Measurements from ENCODE around the gene PMPCA.

Gene PMPCA

DNA sequence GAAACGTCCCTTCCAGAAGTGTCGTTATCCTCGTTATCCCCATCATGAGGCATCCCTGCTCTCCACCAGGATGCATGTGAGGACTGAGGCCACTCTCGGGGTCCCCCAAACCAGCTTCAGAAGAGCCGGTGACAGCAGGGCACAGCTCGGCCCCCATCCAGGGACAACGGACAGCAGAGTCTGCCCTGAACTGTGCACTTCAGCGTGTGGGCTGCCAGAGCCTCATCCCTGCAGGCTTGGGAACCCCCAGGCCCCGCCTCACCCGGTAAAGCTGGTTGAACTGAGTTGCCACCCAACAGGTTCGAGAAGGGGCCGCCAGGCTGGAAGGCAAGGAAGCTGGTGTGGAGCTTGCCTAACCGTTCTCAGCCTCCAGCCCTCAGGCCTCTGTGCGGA lies 36.3 kb upstream of the PMPCA start:
- no peak for DNase-seq

DNA sequence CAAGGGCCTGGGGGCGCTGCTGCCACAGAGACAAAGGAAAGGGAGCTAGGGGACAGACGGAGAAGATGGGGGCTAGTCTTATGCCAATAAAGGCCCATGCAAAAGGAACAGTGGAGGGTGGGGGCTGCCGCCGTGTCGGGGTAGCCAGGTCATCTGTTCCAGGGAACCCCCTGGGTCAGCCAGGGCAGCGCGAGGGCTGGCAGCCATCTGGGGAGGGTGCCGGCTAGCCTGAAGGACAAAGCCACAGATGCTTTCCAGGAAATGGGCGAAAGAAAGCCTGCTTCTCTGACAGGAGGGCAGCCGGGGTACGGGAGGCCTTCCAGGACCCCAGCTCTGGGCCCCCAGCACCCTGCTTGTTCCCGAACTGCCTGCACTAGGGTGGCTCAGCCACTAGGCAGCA lies 35.4 kb upstream of the PMPCA start:
- DNase-seq = no peak

DNA sequence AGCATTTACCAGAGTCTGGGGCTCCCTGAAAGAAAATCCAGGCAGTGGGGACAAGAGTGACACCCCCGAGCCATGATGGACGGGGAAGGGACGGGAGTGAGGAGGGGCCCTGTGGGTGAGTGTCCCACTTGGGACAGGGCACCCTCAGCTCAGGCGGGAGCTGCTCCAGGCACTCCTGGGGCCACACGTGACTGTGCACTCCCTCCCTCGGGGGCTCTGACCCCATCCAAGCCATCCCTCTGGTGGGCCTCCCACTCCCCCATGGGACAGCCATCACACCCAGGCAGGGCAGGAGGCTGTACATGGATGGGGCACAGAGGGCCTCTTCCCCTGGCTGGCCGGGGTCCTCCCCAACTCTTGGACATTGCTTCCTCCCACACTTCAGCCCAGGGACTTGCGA lies 34.0 kb upstream of the PMPCA start:
- no peak for DNase-seq

DNA sequence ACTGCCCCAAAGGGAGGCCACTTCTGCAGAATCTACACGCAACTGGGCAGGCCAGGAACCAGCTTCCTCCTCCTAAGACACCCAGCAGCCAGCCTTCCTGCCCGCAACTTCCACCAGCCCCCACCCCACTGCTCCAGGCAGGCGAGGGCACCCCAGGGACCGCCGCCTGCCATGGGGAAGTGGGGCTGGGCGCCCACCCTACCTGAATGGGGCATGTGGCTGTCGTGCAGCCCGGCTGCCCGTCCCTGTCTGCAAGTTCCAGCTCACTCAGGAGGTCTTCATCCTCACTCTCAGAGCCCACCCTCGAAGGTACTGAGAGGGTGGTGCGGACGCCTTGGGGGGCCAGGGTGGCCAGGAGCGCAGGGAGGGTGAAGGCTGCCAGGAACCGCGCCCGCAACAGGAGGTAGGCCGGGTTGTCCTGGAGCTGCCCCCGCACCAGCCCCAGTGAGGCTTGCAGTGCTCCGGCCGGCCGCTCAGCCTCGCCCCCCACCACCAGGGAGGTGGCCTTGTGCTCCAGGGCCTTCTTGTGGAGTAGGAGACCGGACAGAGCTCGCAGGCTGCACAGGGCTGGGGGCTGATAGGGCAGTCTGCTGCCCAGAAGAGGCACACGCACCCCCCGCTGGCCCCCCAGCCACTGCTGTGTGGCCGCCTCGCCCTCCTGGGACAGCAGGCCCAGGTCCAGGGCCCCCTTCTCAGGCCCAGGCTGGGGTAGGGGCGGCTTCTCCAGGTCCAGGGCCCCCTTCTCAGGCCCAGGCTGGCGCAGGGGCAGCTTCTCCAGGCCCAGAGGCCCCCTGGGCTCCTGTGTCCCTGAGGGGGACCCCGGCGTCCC lies 32.9 kb upstream of the PMPCA start:
- no peak for DNase-seq

DNA sequence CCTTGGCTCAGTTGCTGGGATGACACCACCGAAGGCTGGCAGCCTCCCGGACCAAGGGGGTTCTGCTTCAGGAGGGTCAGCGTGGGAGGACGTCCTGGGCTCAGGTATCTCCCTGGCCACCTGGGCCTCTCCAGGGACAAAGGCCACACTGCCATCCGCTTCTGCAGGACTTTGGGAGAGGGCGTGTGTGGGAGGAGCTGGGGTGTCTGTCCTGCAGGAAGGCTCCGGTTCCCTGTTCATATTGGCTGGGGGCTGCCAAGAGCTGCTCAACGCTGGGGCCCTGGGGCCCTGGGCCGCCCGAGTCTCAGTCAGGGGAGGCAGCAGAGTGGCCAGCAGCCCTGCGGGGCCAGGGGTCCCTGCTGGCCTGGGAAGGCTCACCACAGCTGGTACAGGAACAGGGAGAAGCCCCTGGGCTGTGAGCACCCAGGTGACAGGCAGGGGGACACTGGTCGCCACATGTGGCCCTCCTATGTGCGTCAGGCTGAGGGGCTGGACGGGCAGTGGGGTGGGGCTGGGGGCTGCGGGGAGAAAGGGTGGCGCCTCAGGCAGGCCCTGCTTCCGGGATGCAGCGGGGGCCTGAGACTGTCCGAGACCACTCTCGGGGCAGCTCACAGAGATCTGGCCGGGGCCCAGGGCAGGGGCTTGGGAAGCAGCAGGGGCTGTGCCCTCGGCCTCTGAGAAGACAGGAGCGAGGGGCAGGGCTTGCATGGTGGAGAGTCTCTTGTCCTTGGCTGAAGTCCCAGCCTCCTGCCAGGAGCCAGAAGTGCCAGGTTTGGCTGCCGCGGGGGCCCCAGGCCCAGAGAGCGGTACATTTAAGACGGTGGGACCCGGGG lies 32.1 kb upstream of the PMPCA start:
- no peak for DNase-seq

DNA sequence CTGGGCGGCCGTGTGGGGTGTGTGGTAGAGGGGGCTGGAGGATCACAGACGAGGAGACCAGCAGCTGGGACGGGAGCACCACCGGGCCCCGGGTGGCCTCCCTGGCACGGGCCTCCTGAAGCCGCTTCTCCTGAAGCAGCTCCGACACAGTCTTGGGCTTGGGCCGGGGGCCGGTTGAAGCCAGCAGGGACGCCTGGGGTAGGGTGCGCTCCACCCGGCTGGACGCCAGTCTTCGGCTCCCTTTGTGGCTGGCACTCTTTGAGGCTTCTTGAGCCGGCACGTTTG lies 31.5 kb upstream of the PMPCA start:
- no peak for DNase-seq

DNA sequence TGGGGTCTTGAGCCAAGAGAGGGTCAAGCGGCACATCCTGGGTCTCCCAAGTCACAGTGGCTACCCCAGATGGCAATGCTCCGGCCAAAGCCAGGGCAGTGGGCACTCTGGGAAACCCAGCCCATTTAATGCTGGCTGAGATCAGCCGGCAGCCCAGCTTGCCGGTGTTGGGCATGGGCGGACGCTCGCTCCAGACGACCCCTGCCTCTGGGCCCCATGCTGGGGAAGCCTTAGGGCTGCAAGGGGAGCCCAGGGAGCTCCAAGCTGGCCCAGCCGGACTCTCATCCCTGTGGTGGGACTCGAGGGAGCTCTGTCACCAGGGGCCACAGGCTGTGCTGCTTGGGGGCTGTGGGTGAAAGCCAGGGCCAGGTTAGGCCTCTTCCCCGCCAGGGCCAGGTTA lies 31.1 kb upstream of the PMPCA start:
- no peak for DNase-seq

DNA sequence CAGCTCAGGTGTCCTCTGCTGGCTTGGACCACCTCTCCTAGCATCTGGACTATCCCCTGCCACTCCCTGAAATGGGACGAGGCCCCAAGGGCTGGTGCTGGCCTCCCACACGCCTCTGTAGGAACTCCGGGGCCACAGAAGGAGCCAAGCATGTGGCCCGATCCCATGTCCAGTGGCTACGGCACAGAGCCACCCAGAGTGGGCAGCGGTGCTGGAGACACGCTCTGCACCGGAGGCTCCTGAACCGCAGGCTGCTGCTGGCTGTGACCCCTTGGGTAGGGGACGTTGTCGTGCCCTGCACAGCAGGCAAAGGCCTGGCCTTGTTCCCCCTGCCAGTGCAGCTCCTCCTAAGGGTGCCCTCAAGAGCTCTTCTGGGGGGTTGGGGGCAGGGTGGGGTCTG lies 30.6 kb upstream of the PMPCA start:
- DNase-seq = no peak

DNA sequence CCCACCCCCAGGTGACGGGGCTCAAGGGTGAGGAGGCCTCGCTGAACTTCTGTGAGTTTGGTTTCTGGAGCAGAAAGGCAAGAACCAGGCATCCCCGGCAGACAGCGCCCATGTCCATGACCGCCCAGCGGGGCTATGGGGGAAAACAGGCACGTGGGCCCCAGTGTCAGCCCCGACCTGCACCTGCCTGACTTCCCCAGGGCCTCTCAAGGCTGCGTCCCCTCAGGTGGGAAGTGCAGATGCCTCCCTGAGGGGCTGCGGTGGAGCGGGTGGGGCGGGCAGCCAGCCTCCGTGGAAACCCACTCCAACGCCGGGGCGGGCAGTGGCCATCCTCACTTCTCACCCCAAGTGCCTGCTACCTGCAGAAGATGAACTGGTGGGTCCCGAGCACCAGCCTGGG lies 30.1 kb upstream of the PMPCA start:
- no peak for DNase-seq

DNA sequence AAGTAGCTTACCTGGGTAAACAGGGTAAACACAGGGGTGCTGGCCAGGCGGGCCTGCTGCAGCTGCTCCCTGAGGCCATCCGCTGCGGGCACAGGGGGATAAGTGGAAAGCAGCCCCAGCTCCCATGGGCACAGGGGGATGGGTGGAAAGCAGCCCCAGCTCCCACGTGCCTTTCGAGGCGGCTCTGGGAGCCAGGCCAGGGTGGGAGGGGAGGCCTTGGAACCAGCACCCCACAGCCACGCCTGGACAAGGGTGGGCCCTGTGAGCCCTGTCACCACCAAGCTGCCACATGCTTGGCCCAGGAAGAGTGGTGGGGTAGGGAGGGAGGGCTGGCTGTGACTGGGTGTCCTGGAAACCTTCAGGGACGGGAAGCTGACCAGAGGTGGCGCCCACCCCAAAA lies 29.1 kb upstream of the PMPCA start:
- DNase-seq = no peak

DNA sequence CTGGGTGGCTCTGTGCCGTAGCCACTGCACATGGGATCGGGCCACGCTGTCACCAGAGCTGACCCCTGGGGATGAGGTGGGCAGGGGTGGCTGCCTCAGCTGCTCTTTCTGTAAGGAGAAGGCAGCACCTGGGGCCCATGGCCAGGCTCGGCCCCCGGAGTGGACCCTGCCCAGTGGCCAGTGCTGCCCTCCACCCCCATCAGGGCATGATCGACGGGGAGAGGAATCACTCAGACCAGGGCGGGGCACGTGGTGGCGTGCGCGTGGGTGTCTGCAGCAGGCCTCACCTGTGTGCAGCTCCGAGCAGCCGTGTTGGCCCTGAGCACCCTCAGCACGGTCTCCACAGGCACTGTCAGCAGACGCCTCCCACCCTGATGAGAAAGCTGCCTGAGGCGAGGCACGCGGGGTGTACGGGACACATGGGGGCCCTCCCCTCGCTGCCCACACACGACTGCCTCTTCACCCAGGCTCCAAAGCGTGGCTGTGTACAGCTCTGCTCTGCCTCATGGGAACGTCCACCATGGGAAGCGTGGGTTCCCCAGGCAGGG lies 28.4 kb upstream of the PMPCA start:
- DNase-seq = no peak

DNA sequence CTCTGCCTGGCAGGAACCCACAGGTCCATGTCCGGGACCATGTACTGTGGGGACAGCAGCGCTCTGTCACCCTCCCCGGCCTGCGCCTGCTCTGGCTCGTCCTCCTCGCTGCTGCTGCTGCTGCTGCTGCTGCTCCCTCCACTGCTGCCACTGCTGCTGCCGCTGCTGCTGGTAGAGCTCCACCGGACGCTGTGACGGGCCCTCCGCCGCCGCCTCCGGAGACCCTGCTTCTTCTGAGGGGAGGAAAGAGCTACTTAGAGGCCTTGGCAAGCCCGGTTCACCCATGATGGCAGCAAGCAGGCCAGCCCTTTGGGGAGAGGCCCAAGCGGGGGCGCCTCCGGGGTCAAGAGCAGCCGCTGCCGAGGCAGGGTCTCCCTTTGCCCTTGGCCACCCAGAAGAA lies 27.0 kb upstream of the PMPCA start:
- DNase-seq = no peak

DNA sequence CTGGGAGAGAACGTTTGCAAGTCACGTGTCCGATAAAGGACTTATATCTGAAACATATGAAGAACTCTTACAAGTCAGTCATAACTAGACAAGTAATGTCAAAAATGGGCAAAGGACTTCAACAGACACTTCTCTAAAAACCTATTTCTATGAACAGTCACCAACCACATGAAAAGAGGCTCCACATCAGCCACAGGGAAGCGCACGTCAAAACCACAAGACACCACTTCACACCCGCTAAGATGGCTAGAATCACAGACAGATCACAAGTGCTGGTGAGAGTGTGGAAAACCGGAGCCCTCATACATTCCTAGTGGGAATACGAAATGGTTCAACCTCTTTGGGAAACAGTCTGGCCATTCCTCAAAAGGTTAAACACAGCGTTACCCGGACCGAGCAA lies 25.4 kb upstream of the PMPCA start:
- DNase-seq = no peak

DNA sequence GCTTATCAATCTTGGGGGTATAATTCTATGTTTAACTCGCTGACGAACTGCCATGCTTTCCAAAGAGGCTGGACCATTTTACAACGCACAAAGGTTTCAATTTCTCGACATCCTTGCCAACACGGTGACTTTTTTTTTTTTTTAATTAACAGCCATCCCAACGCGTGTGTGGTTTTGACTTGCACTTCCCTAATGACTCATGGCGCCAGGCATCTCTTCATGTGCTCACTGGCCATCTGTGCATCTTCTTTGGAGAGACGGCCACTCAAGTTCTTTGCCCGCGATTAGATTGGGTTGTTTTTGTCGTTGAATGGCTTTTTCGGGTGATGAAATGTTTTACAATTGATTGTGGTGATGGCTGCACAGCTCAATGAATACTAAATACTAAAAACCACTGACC lies 24.4 kb upstream of the PMPCA start:
- no peak for DNase-seq

DNA sequence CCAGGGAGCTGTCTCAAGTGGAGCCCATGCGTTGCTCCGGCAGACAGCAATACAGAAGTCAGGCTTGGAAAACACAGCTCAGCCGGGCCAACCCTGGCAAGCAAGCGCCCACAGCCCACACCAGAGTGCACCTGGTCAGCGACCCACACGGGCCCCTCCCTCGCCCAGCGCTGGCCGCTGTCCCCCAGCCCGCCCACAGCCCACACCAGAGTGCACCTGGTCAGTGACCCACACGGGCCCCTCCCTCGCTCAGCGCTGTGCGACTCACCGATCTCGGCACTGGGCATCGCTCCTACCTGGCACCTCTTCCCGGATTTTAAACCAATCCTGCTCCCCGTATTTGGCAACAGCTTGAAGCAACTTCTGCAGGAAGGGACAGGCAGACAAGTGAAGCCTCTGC lies 23.2 kb upstream of the PMPCA start:
- DNase-seq = no peak

DNA sequence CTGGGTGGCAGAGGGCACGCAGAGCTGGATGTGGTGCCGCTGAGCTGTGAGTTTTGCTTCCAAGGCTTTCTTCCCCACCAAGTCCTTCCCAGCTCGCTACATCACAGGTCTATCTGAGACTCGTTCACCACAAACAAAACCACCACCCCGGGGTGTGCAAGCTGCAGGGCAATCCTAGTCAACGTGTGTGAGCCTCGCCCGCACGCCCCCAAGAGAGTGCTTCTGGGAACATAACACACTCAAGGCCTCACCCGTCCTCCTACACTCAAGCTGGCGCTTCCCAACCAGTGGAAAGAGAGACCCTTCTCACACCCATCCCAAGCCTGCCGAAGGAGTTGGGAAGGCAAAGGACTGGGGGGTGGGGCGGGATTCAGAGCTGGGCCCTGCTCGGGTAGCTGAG lies 21.1 kb upstream of the PMPCA start:
- DNase-seq = no peak

DNA sequence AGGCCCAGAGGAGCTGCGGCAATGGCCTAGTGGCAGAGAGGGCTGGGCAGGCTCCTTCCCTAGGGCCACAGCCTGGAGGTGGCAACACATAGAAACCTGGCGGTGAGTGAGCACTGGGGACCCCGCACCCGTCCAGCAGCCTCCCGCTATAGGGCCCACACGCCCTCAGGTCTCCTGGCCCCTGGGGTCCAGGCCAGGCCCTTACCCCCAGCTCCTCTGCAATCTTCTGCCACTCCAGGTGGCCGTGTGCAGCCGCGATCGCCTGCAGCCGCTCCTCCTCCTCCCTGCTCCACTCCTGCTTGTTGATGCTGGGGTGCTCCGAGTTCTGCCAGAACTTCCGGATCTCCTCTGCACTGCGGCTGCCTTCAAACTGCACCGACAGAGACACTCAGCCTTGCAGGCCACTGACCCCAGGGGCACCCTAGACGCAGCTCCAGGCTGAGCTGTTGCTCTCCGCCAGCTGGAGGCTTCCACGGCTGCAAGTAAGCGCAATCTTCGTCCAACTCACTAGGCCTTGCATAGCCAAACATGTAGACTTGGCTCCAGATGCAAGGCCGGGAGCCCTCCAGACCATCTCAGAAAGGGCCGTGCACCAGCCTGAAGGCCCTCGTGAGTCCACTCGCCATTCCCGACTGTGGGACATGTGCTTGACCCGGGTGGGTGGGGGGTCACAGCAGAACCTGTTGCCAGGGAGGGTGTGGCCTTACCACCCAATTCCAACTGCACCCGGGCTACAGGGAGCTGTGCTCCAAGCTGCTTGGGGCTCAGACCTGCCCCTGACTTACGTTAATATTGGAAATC lies 18.5 kb upstream of the PMPCA start:
- no peak for DNase-seq

DNA sequence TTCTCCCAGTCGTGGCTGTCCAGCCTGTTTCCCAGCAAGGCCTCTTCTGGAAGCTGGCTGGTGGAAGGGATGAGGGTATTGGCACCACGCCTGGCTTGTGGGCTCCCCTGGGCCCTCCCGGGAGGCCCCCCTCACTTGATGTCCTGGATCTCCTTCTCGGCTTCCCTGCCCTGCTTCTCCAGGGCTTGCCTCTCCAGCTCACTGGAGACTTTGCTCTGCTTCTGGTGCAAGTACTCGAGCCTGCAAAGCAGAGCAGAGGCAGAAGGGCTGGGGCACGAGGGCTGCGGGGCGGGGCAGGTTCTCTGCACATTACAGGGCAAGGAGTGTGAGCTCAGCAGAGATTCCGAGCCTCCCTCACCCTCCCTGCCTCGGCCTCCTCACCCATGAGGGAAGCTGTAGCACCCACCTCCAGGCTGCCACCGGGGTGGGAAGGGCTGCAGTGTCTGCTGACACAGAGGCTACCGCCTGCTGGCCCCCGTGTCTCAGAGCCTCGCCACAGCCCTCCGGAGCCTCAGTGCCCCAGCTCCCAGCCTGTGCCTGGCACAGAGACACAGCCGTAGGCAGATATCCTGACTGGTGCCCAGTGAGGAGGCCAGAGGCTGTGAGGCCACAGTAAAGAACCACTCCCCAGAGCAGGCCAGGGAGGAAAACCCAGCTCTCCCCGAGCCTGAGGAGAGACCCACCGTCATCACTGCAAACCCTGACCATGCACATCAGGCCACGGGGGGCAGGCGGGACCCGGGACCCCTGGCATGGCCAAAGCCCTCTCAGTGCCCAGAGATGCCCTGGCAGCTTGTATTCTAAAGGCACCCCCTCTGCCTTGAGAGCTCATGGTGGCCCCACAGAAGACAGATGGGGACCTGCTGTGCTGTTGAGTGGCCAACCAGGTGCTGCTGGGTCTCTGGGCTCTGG lies 17.7 kb upstream of the PMPCA start:
- no peak for DNase-seq

DNA sequence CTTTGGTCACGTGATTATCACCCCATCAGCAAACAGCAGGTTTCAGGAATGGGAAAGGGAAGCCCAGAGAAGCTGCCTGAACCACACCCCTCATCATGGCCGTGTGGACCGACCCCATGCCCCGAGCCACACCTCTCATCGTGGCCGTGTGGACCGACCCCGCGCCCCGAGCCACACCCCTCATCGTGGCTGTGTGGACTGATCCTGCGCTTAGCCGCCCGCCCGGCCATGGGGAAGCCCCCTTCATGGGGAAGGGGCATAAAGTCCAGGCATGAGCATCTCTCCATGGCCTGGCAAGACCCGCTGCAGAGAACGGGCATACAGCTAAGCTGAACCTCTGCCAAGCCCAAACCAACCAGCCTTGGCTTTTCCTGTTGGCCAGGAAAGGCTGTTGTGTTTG lies 16.9 kb upstream of the PMPCA start:
- no peak for DNase-seq

DNA sequence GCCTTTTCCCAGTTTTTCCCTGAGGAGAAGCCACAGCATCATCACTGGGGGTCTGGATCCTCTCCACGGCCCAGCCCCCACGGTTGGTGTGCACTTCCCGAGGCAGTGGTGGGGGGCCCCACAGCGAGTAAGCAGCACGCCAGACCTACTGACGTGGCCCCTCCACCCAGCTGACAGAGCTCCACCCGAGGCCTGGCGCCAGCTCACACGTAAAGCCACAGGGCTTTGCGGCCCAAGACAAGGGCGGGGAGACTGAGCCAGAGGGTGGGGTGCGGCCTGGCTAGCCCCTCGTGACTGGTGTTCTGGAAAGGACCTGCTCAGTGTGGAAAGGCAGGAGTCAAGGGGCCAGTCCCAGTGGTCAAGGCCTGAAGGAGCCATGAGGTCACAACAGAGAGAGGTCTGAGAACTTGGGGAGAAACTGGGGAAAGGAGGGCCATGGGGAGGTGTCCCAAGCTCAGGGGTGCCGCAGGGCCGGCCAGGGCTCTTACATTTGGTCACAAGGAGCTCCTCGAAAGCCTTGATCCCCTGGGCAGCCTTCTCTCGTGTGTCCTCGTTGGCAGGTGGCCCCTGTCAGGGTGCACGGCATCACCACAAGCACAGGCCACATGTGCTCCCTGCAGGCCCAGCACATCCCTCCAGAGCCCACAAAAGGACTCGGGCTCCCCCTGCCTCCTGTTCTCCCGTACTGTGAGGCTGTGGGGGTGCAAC lies 16.0 kb upstream of the PMPCA start:
- no peak for DNase-seq

DNA sequence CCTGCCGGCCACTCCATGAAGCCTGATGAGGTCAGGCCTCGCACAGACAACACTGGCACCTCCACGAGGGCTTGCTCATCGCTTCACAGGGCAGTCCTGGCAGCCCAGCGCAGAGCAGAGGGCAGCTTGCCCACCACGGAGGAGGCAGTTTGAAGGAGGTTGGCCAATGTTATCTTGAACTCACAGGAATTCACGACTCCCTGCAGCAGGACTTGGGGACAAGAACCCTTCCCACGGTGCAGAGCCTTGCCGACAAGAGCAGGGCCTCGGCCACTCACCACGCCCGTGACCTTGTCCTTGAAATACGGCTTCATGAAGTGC lies 15.5 kb upstream of the PMPCA start:
- no peak for DNase-seq
